HL-60/S4 (cell line): ENCODE data around the gene SLC17A9.

Experiments
- in situ Hi-C: fragments of 300-500 bp; cut with MboI; formaldehyde crosslinking; loops from 2 replicates; pipeline ENCODE4 v1.14.3; 2022; ENCODE audit warnings: low sequenced_read_pairs

Gene SLC17A9

GRCh38 chr20:62952373-62952967, at the start of gene SLC17A9:
SLC17A9 (plus strand) TSS chr20:62952709; CDS start chr20:62952831, 122 bp downstream.
- in situ Hi-C loops = no loop called here

- in situ Hi-C loops = no loop called here
These were observed 49.4 kb upstream of the SLC17A9 start for GRCh38 chr20:62902926-62903615.

- in situ Hi-C loops = no loop called here
These were observed 46.9 kb upstream of the SLC17A9 start for GRCh38 chr20:62905536-62906117.

- in situ Hi-C loops = no loop called here
These were observed 46.3 kb upstream of the SLC17A9 start for GRCh38 chr20:62906209-62906608.

GRCh38 chr20:62906647-62907375, 45.7 kb upstream of the SLC17A9 start:
- in situ Hi-C loops = no loop called here

GRCh38 chr20:62907384-62908317, 44.9 kb upstream of the SLC17A9 start:
- in situ Hi-C loops = no loop called here

- in situ Hi-C loops = no loop called here
These were observed 43.3 kb upstream of the SLC17A9 start for GRCh38 chr20:62908971-62909791.

- in situ Hi-C loops = no loop called here
These were observed 42.2 kb upstream of the SLC17A9 start for GRCh38 chr20:62910217-62910766.

- in situ Hi-C loops = no loop called here
These were observed 41.6 kb upstream of the SLC17A9 start for GRCh38 chr20:62910777-62911497.

- in situ Hi-C loops = no loop called here
These were observed 40.7 kb upstream of the SLC17A9 start for GRCh38 chr20:62911701-62912280.

GRCh38 chr20:62913043-62913630, 39.4 kb upstream of the SLC17A9 start:
- in situ Hi-C loops = no loop called here

- in situ Hi-C loops = no loop called here
These were observed 38.1 kb upstream of the SLC17A9 start for GRCh38 chr20:62914436-62914835.

- in situ Hi-C loops = no loop called here
These were observed 37.5 kb upstream of the SLC17A9 start for GRCh38 chr20:62914970-62915457.

GRCh38 chr20:62916703-62917476, 35.6 kb upstream of the SLC17A9 start:
- in situ Hi-C loops = no loop called here

- in situ Hi-C loops = no loop called here
These were observed 34.8 kb upstream of the SLC17A9 start for GRCh38 chr20:62917720-62918119.

GRCh38 chr20:62918147-62918546, 34.4 kb upstream of the SLC17A9 start:
- in situ Hi-C loops = no loop called here

- in situ Hi-C loops = no loop called here
These were observed 33.7 kb upstream of the SLC17A9 start for GRCh38 chr20:62918831-62919230.
